ENCODE data around the gene ZNF524.

DNA sequence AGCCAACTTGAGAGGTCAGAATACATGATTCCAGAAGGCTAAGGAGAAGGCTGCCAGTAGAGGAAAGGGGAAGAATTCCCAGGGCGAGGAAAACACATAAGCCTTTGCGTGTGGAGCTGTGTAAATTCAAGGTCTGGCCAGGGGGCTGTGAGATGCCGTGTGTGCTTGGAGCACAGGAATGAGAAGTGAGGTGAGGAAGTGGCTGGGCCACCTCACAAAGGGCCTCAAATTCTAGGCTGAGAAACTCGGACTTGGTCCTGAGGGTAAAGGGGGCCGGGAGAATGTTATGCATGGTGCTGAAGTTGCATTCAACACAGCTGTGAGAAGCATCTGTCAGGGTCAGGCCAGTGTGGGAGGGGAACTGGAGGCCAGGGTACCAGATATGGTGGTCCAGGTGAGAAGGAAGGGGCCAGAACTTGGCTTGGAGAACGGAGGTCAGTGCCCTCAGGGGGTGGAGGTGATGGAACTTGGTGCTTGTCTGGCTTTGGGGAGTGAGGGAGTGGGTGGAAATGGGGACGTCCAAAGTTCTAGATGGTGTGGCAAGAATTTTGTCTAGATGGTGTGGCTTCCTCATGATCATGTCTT lies 35.9 kb downstream of the ZNF524 start:
- TF ChIP-seq EZH2 (IDR thresholded peaks at IDR 0.05; ENCODE audit: insufficient read depth, low read length): no peak
- TF ChIP-seq, protein P1, sequence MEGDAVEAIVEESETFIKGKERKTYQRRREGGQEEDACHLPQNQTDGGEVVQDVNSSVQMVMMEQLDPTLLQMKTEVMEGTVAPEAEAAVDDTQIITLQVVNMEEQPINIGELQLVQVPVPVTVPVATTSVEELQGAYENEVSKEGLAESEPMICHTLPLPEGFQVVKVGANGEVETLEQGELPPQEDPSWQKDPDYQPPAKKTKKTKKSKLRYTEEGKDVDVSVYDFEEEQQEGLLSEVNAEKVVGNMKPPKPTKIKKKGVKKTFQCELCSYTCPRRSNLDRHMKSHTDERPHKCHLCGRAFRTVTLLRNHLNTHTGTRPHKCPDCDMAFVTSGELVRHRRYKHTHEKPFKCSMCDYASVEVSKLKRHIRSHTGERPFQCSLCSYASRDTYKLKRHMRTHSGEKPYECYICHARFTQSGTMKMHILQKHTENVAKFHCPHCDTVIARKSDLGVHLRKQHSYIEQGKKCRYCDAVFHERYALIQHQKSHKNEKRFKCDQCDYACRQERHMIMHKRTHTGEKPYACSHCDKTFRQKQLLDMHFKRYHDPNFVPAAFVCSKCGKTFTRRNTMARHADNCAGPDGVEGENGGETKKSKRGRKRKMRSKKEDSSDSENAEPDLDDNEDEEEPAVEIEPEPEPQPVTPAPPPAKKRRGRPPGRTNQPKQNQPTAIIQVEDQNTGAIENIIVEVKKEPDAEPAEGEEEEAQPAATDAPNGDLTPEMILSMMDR (IDR thresholded peaks at IDR 0.05; ENCODE audit: insufficient read depth, low read depth, low read length): no peak
